Gastrocnemius medialis (tissue), 4 donors: ENCODE measurements around the gene FABP2.

Experiments used
- CTCF ChIP-seq, 5 experiments: fragments of 450-650 bp in 3 of 5; fragments of 200-600 bp in 2 of 5; sonication (generic) in 2 of 5; IDR thresholded peaks in 4 of 5; conservative IDR thresholded peaks in 1 of 5; 1 replicate in 4 of 5; 2 replicates in 1 of 5; pipeline ENCODE4 v1.5.1; 2016 to 2019; ENCODE audit warnings: antibody characterized with exemption in 5 of 5, mild to moderate bottlenecking in 3 of 5, moderate library complexity in 3 of 5
- POLR2A ChIP-seq, 2 donors: fragments of 450-650 bp; IDR thresholded peaks; one replicate each; pipeline ENCODE4 v1.6.1; 2017; ENCODE audit warnings: antibody characterized with exemption in 2 of 2, mild to moderate bottlenecking in 2 of 2, moderate library complexity in 2 of 2

- no peak for TF ChIP-seq CTCF (IDR thresholded peaks at IDR 0.05 in 4 of 5, conservative IDR thresholded peaks at IDR 0.05 in 1 of 5)
- no peak for TF ChIP-seq POLR2A (IDR thresholded peaks at IDR 0.05)
These were observed 22.7 kb downstream of the FABP2 start for GRCh38 chr4:119299260-119299671.
